Naive thymus-derived CD8-positive, alpha-beta T cell (primary cell): Measurements from ENCODE around the gene STX10. TPM values are rescaled to one million over a fixed set of nuclear protein-coding genes. Genes with fewer than 3 reads are reported as not detected.

ENCODE experiments used
- ATAC-seq, 2 donors: fragments of 150-1000 bp; cut with Tn5 transposase in 1 of 2; sonication (Bioruptor Pico), chemical (Tn5 transposase) in 1 of 2; 1 replicate in 1 of 2; 2 replicates in 1 of 2; pipeline ENCODE4 v1.10.0; 2021; ENCODE audit warnings: mild to moderate bottlenecking in 2 of 2, moderate library complexity in 2 of 2
- POLR2A ChIA-PET: fragments of 350-600 bp; sonication (Branson Sonifier 250); formaldehyde crosslinking; loops from one replicate; lab custom pipeline; 2021; ENCODE audit warnings: antibody characterized with exemption; lab: Charles Lee
- DNase-seq, 10 donors: peaks; one replicate each; pipeline versions ENCODE4 v3.0.0 to v3.0.0-alpha.2; 2020 to 2022
- H3K27ac Mint-ChIP-seq, 10 donors: one replicate each; pipeline ENCODE4 v1.8.0; 2020 to 2022; ENCODE audit warnings: mild to moderate bottlenecking in 10 of 10, mixed read lengths in 10 of 10, moderate library complexity in 4 of 10, inconsistent platforms in 1 of 10
- H3K27me3 Mint-ChIP-seq, 5 donors: one replicate each; pipeline ENCODE4 v1.8.0; 2021 to 2022; ENCODE audit warnings: mixed read lengths in 5 of 5
- H3K36me3 Mint-ChIP-seq, 3 donors: one replicate each; pipeline ENCODE4 v1.8.0; 2020 to 2022; ENCODE audit warnings: mixed read lengths in 3 of 3, mild to moderate bottlenecking in 2 of 3, inconsistent platforms in 1 of 3
- H3K4me1 Mint-ChIP-seq, 4 donors: one replicate each; pipeline ENCODE4 v1.8.0; 2021 to 2022; ENCODE audit warnings: mixed read lengths in 4 of 4
- H3K4me3 Mint-ChIP-seq, 10 donors: one replicate each; pipeline ENCODE4 v1.8.0; 2020 to 2022; ENCODE audit warnings: mild to moderate bottlenecking in 10 of 10, mixed read lengths in 10 of 10, moderate library complexity in 6 of 10, inconsistent platforms in 1 of 10
- H3K9me3 Mint-ChIP-seq, 9 donors: one replicate each; pipeline ENCODE4 v1.8.0; 2020 to 2022; ENCODE audit warnings: mixed read lengths in 9 of 9, mild to moderate bottlenecking in 3 of 9, inconsistent platforms in 1 of 9, moderate library complexity in 1 of 9
- polyA plus RNA-seq, 3 donors: library from polyadenylated mRNA; unstranded; fragments of 300-500 nt; fragmentation: Illumina TruSeq; gene quantifications; one replicate each; pipeline ENCODE4 v1.2.3, GENCODE V29; 2021
- total RNA-seq, 8 experiments: library from RNA in 2 of 8; stranded (reverse) in 2 of 8; gene quantifications; one replicate each; pipeline ENCODE4 v1.2.3 and lab custom pipeline; 2021 to 2026

The STX10 gene
- total and polyA plus RNA-seq, 5 experiments from 2014 or later, result 36.1 to 62.8 (median 56.2) TPM

- Mint-ChIP-seq H3K27ac (peak overlapping the region in 1 of 10 donors; percentile 34), H3K9me3 (no peaks in the 10 kb centered on the region), H3K4me1 (peaks cover 3 to 23% (median 21%) of the 10 kb centered on the region in 4 donors), H3K4me3 (no peak overlapping the region), H3K27me3 (no peaks in the 10 kb centered on the region), H3K36me3 (peaks cover 0 to 27% (median 1%) of the 10 kb centered on the region in 3 donors)
- no peak for ATAC-seq
- no peak for DNase-seq
- POLR2A ChIA-PET, result interaction anchor here (0.9 to 1.3 kb wide), 3 partner anchors 12 to 40 kb away, joined by 3 to 5 read pairs (median 3); no protein-coding TSS in a partner anchor
These were observed 37.6 kb downstream of the STX10 start for GRCh38 chr19:13112555-13112954.

- POLR2A ChIA-PET, result no interaction called here
- peak overlapping the region in 1 of 10 donors; percentile 12 for H3K27ac Mint-ChIP-seq
These were observed 40.0 kb downstream of the STX10 start for GRCh38 chr19:13110099-13110610.

GRCh38 chr19:13109361-13110098 is 40.6 kb downstream of the STX10 start:
- Mint-ChIP-seq H3K4me3 (no peak overlapping the region), H3K4me1 (peaks cover 0 to 16% (median 10%) of the 10 kb centered on the region in 4 donors), H3K27ac (no peak overlapping the region), H3K27me3 (no peaks in the 10 kb centered on the region), H3K9me3 (no peaks in the 10 kb centered on the region), H3K36me3 (peaks cover 0 to 33% (median 2%) of the 10 kb centered on the region in 3 donors)
- ATAC-seq, result no peak
- POLR2A ChIA-PET, result interaction anchor here (0.6 to 1.0 kb wide), 3 partner anchors 13 to 982 kb away, joined by 3 to 4 read pairs (median 3); no protein-coding TSS in a partner anchor
- DNase-seq, result no peak

More at GRCh38 chr19:13110099-13110610, 40.0 kb downstream of the STX10 start:
- ATAC-seq (no peak), DNase-seq (no peak)
- H3K27me3 Mint-ChIP-seq, result no peaks in the 10 kb centered on the region
- H3K4me3 Mint-ChIP-seq, result no peak overlapping the region
- H3K9me3 Mint-ChIP-seq, result no peaks in the 10 kb centered on the region
- H3K36me3 Mint-ChIP-seq, result peaks cover 0 to 33% (median 2%) of the 10 kb centered on the region in 3 donors
- H3K4me1 Mint-ChIP-seq, result peaks cover 0 to 12% (median 7%) of the 10 kb centered on the region in 4 donors

DNA sequence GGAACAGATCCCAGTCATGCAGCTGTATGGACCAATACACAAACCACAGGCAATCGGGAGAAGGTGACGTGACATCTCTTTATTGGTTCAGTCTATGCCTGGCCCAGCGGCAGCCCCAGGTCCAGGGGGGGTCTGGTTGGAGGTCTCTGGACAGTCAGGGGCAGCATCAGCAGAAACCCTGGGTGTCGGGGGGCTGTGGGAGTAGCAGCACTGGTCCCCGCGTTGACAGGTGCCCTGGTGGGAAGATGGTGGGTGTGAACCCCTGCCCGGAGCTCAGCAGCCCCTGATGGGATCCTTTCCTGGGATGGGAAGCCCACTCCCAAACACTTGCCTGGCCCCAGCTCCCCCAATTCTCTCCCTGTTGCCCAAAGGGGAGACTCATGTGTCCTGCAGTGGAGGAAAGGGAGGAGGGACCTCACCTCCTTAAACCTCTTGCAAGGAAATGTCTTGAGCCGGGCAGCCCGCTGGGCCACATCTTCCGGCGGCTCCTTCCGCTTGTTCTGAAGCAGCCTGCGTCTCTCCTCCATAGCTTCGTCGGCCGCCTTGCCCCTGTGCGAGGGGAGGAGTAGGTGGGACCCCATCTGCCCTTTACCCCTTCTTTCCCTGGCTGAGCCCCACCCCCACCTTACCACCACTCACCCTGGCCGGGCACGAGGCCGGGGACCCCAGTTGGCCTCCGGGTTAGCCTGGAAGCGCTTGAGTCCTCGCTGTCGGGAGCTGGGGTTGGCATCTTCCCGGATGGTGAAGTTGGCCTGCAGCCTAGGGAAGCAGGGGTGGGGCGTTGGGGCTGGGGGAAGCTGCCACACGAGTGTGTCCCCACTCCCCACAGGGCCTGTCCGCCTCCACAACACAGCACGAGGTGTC is 45.1 kb downstream of the STX10 start:
- Mint-ChIP-seq H3K4me3 (peak overlapping the region; percentile 88 to 96 (median 91)), H3K36me3 (peaks cover 0 to 10% (median 2%) of the 10 kb centered on the region in 3 donors), H3K27me3 (no peaks in the 10 kb centered on the region), H3K4me1 (peaks cover 12 to 50% (median 42%) of the 10 kb centered on the region in 4 donors), H3K27ac (peak overlapping the region; percentile 79 to 96 (median 92)), H3K9me3 (no peaks in the 10 kb centered on the region)
- peak in 2 of 10 donors; percentile 37 to 38 for DNase-seq
- ATAC-seq, result peak; percentile 25 to 47
- POLR2A ChIA-PET, result interaction anchor here (0.5 to 5.8 kb wide), 16 partner anchors 9 to 342 kb away, joined by 3 to 67 read pairs (median 6); partner anchors contain the start of genes CALR, IER2, NACC1 and STX10

GRCh38 chr19:13104360-13104847 is 45.8 kb downstream of the STX10 start:
- peak overlapping the region; percentile 88 to 96 (median 91) for H3K4me3 Mint-ChIP-seq
- peak overlapping the region; percentile 79 to 96 (median 92) for H3K27ac Mint-ChIP-seq
- H3K9me3 Mint-ChIP-seq, result no peaks in the 10 kb centered on the region
- POLR2A ChIA-PET, result interaction anchor here (0.5 to 5.8 kb wide), 14 partner anchors 8 to 342 kb away, joined by 3 to 67 read pairs (median 7); partner anchors contain the start of genes CALR, IER2, NACC1 and STX10
- peak; percentile 42 to 60 for ATAC-seq
- H3K4me1 Mint-ChIP-seq, result peaks cover 14 to 56% (median 47%) of the 10 kb centered on the region in 4 donors
- DNase-seq, result peak; percentile 42 to 79 (median 64)
- peaks cover 0 to 8% (median 2%) of the 10 kb centered on the region in 3 donors for H3K36me3 Mint-ChIP-seq
- no peaks in the 10 kb centered on the region for H3K27me3 Mint-ChIP-seq

DNA sequence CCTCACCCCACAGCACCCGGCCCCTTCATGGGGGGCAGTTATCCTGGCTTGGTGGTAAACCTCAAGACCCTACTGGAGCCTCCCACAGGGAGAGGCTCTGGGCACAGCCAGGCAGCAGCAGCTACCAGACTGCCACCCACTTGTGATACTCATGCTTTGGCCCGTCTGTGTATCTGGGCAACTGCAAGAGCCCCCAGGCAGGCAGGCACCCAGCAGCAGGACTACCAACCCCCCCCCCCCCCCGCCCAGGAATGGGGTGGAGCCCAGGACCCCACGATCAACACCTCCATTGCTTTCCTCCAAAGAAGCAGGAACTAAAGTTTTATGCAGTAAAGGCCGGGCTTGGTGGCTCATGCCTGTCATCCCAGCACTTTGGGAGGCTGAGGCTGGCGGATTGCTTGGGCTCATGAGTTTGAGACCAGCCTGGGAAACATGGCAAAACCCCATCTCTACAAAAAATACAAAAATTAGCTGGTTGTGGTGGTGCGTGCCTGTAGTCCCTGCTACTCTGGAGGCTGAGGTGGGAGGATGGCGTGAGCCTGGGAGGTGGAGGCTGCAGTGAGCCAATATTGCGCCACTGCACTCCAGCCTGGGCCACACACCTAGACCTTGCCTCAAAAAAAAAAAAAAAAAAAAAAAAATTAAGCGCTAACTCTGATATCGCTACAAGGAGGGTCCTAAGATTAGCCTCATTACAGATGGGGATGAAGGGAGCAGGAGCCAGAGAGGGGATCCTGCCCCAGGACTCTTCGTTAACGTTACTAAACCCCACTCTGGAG is 46.4 kb downstream of the STX10 start:
- no peaks in the 10 kb centered on the region for H3K9me3 Mint-ChIP-seq
- H3K27ac Mint-ChIP-seq, result peak overlapping the region in 6 of 10 donors; percentile 18 to 96 (median 88)
- DNase-seq (no peak), ATAC-seq (no peak)
- H3K27me3 Mint-ChIP-seq, result peaks cover 0 to 2% (median 0%) of the 10 kb centered on the region in 5 donors
- peaks cover 0 to 8% (median 2%) of the 10 kb centered on the region in 3 donors for H3K36me3 Mint-ChIP-seq
- POLR2A ChIA-PET, result interaction anchor here (0.6 to 5.8 kb wide), 12 partner anchors 8 to 312 kb away, joined by 3 to 67 read pairs (median 8); partner anchors contain the start of genes IER2, JUNB, NACC1 and STX10
- peak overlapping the region; percentile 88 to 96 (median 91) for H3K4me3 Mint-ChIP-seq
- peaks cover 16 to 60% (median 51%) of the 10 kb centered on the region in 4 donors for H3K4me1 Mint-ChIP-seq

GRCh38 chr19:13102666-13103580 is 47.3 kb downstream of the STX10 start, which contains the start of gene LYL1:
LYL1 (minus strand) TSS chr19:13102858; CDS start chr19:13101171, 1,687 bp downstream.
- POLR2A ChIA-PET, result interaction anchor here (1.1 to 5.8 kb wide), 2 partner anchors 15 to 311 kb away, joined by 3 to 67 read pairs; partner anchors contain the start of genes JUNB, NACC1 and TRMT1
- H3K27me3 Mint-ChIP-seq, result peaks cover 0 to 9% (median 0%) of the 10 kb centered on the region in 5 donors
- H3K4me1 Mint-ChIP-seq, result peaks cover 19 to 65% (median 58%) of the 10 kb centered on the region in 4 donors

DNA sequence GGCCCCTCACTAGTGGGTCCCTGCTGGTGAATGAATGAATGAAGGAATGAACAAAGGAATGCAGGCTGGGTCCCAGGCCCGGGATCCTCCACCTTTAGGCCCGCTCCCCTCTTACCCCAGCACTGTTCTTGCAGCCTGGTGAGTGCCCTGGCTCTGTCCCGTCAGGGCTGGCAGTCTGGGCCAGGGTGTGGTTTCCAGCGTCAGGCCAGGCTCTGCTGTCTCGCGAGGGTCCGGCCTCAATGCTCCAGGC is 47.8 kb downstream of the STX10 start:
- DNase-seq, result no peak
- Mint-ChIP-seq H3K27me3 (peaks cover 0 to 11% (median 0%) of the 10 kb centered on the region in 5 donors), H3K4me1 (peaks cover 19 to 65% (median 57%) of the 10 kb centered on the region in 4 donors), H3K9me3 (no peaks in the 10 kb centered on the region), H3K36me3 (peaks cover 0 to 5% (median 0%) of the 10 kb centered on the region in 3 donors), H3K27ac (peak overlapping the region in 6 of 10 donors; percentile 25 to 89 (median 72)), H3K4me3 (peak overlapping the region; percentile 59 to 91 (median 68))
- no peak for ATAC-seq
- POLR2A ChIA-PET, result interaction anchor here (5.8 kb wide), 1 partner anchor 15 kb away, joined by 67 read pairs; the partner anchor contains the start of genes NACC1 and TRMT1

More at GRCh38 chr19:13102666-13103580, 47.3 kb downstream of the STX10 start, which contains the start of gene LYL1:
- Mint-ChIP-seq H3K4me3 (peak within 1 kb of the TSS; percentile 65 to 96 (median 82)), H3K27ac (peak within 1 kb of the TSS in 8 of 10 donors; percentile 11 to 89 (median 82)), H3K9me3 (no peaks in the 10 kb centered on the region), H3K36me3 (peaks cover 0 to 8% (median 2%) of the 10 kb centered on the region in 3 donors)
- DNase-seq (no peak), ATAC-seq (peak in 1 of 2 donors; percentile 16)

- POLR2A ChIA-PET, result interaction anchor here (0.6 to 5.8 kb wide), 4 partner anchors 16 to 202 kb away, joined by 3 to 67 read pairs (median 25); partner anchors contain the start of genes NACC1 and TRMT1
- no peaks in the 10 kb centered on the region for H3K9me3 Mint-ChIP-seq
- H3K36me3 Mint-ChIP-seq, result peaks cover 0 to 2% (median 0%) of the 10 kb centered on the region in 3 donors
- peak overlapping the region in 9 of 10 donors; percentile 11 to 89 (median 71) for H3K27ac Mint-ChIP-seq
- no peak for ATAC-seq
- peak overlapping the region; percentile 63 to 91 (median 70) for H3K4me3 Mint-ChIP-seq
- H3K4me1 Mint-ChIP-seq, result peaks cover 21 to 68% (median 58%) of the 10 kb centered on the region in 4 donors
- H3K27me3 Mint-ChIP-seq, result peaks cover 0 to 13% (median 4%) of the 10 kb centered on the region in 5 donors
- no peak for DNase-seq
These were observed 48.4 kb downstream of the STX10 start for GRCh38 chr19:13101590-13102415.
